ENCODE results near the gene HGF. TPM values are rescaled to one million over a fixed set of nuclear protein-coding genes. Genes with fewer than 3 reads are reported as not detected.

HGF gene
- total and polyA plus RNA-seq, 2 of the 8 experiments (the other 6 are each of a cell fraction or from before 2014, with no cell fraction given): 0.05 to 0.60 TPM

DNA sequence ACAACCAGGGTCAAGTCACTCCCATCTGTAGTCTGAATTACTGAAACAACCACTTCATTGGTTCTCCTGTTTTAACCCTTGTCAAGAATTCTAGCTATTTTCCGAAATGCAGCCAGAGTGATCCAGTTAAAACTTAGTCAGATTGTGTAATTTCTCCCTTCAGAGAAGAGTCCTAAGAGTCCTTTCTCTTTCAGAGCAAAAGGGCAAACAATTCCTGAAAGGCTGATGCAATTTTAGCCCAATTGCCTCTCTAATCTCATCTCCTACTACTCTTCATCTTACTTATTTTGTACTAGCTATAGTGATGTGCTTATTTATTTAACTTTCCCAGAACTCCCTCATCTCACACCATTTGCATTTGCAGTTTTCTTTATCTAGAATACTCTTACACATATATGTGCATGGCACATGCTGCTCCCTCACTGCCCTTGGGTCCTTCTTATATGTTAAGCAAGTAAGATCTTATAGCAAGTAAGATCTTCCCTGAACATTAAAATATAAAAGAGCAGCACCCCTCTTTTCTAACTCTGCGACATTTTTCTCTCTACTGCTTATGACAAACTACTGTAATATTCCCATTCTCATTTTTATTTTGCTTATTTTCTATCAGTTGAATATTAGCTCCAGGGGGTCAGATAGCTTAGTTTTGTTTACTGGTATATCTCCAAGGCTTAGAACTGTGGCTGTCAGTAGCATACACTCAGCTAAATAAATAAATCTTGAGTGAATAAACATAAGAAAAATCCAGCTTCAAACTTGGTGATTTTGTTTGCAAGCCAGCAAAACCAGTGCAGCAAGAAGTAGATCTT, 44.6 kb downstream of the HGF start (continued):
- TF ChIP-seq, protein P1, sequence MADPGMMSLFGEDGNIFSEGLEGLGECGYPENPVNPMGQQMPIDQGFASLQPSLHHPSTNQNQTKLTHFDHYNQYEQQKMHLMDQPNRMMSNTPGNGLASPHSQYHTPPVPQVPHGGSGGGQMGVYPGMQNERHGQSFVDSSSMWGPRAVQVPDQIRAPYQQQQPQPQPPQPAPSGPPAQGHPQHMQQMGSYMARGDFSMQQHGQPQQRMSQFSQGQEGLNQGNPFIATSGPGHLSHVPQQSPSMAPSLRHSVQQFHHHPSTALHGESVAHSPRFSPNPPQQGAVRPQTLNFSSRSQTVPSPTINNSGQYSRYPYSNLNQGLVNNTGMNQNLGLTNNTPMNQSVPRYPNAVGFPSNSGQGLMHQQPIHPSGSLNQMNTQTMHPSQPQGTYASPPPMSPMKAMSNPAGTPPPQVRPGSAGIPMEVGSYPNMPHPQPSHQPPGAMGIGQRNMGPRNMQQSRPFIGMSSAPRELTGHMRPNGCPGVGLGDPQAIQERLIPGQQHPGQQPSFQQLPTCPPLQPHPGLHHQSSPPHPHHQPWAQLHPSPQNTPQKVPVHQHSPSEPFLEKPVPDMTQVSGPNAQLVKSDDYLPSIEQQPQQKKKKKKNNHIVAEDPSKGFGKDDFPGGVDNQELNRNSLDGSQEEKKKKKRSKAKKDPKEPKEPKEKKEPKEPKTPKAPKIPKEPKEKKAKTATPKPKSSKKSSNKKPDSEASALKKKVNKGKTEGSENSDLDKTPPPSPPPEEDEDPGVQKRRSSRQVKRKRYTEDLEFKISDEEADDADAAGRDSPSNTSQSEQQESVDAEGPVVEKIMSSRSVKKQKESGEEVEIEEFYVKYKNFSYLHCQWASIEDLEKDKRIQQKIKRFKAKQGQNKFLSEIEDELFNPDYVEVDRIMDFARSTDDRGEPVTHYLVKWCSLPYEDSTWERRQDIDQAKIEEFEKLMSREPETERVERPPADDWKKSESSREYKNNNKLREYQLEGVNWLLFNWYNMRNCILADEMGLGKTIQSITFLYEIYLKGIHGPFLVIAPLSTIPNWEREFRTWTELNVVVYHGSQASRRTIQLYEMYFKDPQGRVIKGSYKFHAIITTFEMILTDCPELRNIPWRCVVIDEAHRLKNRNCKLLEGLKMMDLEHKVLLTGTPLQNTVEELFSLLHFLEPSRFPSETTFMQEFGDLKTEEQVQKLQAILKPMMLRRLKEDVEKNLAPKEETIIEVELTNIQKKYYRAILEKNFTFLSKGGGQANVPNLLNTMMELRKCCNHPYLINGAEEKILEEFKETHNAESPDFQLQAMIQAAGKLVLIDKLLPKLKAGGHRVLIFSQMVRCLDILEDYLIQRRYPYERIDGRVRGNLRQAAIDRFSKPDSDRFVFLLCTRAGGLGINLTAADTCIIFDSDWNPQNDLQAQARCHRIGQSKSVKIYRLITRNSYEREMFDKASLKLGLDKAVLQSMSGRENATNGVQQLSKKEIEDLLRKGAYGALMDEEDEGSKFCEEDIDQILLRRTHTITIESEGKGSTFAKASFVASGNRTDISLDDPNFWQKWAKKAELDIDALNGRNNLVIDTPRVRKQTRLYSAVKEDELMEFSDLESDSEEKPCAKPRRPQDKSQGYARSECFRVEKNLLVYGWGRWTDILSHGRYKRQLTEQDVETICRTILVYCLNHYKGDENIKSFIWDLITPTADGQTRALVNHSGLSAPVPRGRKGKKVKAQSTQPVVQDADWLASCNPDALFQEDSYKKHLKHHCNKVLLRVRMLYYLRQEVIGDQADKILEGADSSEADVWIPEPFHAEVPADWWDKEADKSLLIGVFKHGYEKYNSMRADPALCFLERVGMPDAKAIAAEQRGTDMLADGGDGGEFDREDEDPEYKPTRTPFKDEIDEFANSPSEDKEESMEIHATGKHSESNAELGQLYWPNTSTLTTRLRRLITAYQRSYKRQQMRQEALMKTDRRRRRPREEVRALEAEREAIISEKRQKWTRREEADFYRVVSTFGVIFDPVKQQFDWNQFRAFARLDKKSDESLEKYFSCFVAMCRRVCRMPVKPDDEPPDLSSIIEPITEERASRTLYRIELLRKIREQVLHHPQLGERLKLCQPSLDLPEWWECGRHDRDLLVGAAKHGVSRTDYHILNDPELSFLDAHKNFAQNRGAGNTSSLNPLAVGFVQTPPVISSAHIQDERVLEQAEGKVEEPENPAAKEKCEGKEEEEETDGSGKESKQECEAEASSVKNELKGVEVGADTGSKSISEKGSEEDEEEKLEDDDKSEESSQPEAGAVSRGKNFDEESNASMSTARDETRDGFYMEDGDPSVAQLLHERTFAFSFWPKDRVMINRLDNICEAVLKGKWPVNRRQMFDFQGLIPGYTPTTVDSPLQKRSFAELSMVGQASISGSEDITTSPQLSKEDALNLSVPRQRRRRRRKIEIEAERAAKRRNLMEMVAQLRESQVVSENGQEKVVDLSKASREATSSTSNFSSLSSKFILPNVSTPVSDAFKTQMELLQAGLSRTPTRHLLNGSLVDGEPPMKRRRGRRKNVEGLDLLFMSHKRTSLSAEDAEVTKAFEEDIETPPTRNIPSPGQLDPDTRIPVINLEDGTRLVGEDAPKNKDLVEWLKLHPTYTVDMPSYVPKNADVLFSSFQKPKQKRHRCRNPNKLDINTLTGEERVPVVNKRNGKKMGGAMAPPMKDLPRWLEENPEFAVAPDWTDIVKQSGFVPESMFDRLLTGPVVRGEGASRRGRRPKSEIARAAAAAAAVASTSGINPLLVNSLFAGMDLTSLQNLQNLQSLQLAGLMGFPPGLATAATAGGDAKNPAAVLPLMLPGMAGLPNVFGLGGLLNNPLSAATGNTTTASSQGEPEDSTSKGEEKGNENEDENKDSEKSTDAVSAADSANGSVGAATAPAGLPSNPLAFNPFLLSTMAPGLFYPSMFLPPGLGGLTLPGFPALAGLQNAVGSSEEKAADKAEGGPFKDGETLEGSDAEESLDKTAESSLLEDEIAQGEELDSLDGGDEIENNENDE (IDR thresholded peaks at IDR 0.05; ENCODE audit: insufficient replicate concordance, low read length): no peak
- TF ChIP-seq SIRT6 (IDR thresholded peaks at IDR 0.05; ENCODE audit: low read length) (no peak), CHD2 (IDR thresholded peaks at IDR 0.05; ENCODE audit: low read length) (no peak), KDM5A (IDR thresholded peaks at IDR 0.05; ENCODE audit: low read length) (no peak), SUZ12 (IDR thresholded peaks at IDR 0.05; ENCODE audit: low read length) (no peak), RAD21 (IDR thresholded peaks at IDR 0.05 in 1 of 2, conservative IDR thresholded peaks at IDR 0.05 in 1 of 2; ENCODE audit: low read depth in 2 of 2, low read length in 2 of 2) (no peak), HDAC6 (IDR thresholded peaks at IDR 0.05; ENCODE audit: low read depth, low read length) (no peak), CREB1 (IDR thresholded peaks at IDR 0.05) (no peak), POLR2A (IDR thresholded peaks at IDR 0.05; ENCODE audit: control extremely low read depth in 1 of 2, low read depth in 2 of 2, low read length in 2 of 2) (no peak)
- TF ChIP-seq, protein P2, sequence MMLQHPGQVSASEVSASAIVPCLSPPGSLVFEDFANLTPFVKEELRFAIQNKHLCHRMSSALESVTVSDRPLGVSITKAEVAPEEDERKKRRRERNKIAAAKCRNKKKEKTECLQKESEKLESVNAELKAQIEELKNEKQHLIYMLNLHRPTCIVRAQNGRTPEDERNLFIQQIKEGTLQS (IDR thresholded peaks at IDR 0.05; ENCODE audit: insufficient read depth, low read depth, low read length): no peak
